ENCODE measurements around the gene CDK5R2.
"Not testable (repeated sequence)": the region's sequence is repeated elsewhere in the genome, so short reads cannot be mapped to it uniquely, and the experiment has no call there.

Gene CDK5R2

GRCh38 chr2:218959141-218959731 is at the start of gene CDK5R2:
TSS of gene CDK5R2 (plus strand) at chr2:218959666. CDS start at chr2:218959821, 155 bp downstream.
- peak; percentile 79 for DNase-seq (ENCODE audit: low read depth)

GRCh38 chr2:218910741-218911140 is 48.7 kb upstream of the CDK5R2 start:
- no peak overlapping the region for H3K4me3 ChIP-seq (ENCODE audit: control insufficient read depth, low read depth, low read length)
- DNase-seq (ENCODE audit: low read depth) = no peak
- no peak for TF ChIP-seq CTCF (conservative IDR thresholded peaks at IDR 0.05; ENCODE audit: control insufficient read depth, insufficient read depth, low read depth, low read length)

More at GRCh38 chr2:218959141-218959731, at the start of gene CDK5R2:
- no peak for TF ChIP-seq CTCF (conservative IDR thresholded peaks at IDR 0.05; ENCODE audit: control insufficient read depth, insufficient read depth, low read depth, low read length)
- H3K4me3 ChIP-seq (ENCODE audit: control insufficient read depth, low read depth, low read length) = peak within 1 kb of the TSS; percentile 40

GRCh38 chr2:218920504-218920903 is 39.0 kb upstream of the CDK5R2 start:
- no peak for TF ChIP-seq CTCF (conservative IDR thresholded peaks at IDR 0.05; ENCODE audit: control insufficient read depth, insufficient read depth, low read depth, low read length)
- no peak for DNase-seq (ENCODE audit: low read depth)
- no peak overlapping the region for H3K4me3 ChIP-seq (ENCODE audit: control insufficient read depth, low read depth, low read length)

- no peak for TF ChIP-seq CTCF (conservative IDR thresholded peaks at IDR 0.05; ENCODE audit: control insufficient read depth, insufficient read depth, low read depth, low read length)
- no peak overlapping the region for H3K4me3 ChIP-seq (ENCODE audit: control insufficient read depth, low read depth, low read length)
- no peak for DNase-seq (ENCODE audit: low read depth)
These were observed 34.7 kb upstream of the CDK5R2 start for GRCh38 chr2:218924757-218925156.

GRCh38 chr2:218925434-218925833 is 34.0 kb upstream of the CDK5R2 start:
- no peak for TF ChIP-seq CTCF (conservative IDR thresholded peaks at IDR 0.05; ENCODE audit: control insufficient read depth, insufficient read depth, low read depth, low read length)
- H3K4me3 ChIP-seq (ENCODE audit: control insufficient read depth, low read depth, low read length) = no peak overlapping the region
- DNase-seq (ENCODE audit: low read depth) = no peak

- no peak overlapping the region for H3K4me3 ChIP-seq (ENCODE audit: control insufficient read depth, low read depth, low read length)
- no peak for TF ChIP-seq CTCF (conservative IDR thresholded peaks at IDR 0.05; ENCODE audit: control insufficient read depth, insufficient read depth, low read depth, low read length)
- DNase-seq (ENCODE audit: low read depth) = no peak
These were observed 32.0 kb upstream of the CDK5R2 start for GRCh38 chr2:218927422-218927821.

GRCh38 chr2:218927876-218928275 is 31.6 kb upstream of the CDK5R2 start:
- no peak for TF ChIP-seq CTCF (conservative IDR thresholded peaks at IDR 0.05; ENCODE audit: control insufficient read depth, insufficient read depth, low read depth, low read length)
- no peak overlapping the region for H3K4me3 ChIP-seq (ENCODE audit: control insufficient read depth, low read depth, low read length)
- no peak for DNase-seq (ENCODE audit: low read depth)

GRCh38 chr2:218930488-218930887 is 29.0 kb upstream of the CDK5R2 start:
- not testable (repeated sequence) for H3K4me3 ChIP-seq (ENCODE audit: control insufficient read depth, low read depth, low read length); DNase-seq (ENCODE audit: low read depth)

- DNase-seq (ENCODE audit: low read depth); H3K4me3 ChIP-seq (ENCODE audit: control insufficient read depth, low read depth, low read length): not testable (repeated sequence)
These were observed 27.7 kb upstream of the CDK5R2 start for GRCh38 chr2:218931751-218932150.

Measured in fibroblast of mammary gland (primary cell).